ENCODE results near the gene TSFM.

DNA sequence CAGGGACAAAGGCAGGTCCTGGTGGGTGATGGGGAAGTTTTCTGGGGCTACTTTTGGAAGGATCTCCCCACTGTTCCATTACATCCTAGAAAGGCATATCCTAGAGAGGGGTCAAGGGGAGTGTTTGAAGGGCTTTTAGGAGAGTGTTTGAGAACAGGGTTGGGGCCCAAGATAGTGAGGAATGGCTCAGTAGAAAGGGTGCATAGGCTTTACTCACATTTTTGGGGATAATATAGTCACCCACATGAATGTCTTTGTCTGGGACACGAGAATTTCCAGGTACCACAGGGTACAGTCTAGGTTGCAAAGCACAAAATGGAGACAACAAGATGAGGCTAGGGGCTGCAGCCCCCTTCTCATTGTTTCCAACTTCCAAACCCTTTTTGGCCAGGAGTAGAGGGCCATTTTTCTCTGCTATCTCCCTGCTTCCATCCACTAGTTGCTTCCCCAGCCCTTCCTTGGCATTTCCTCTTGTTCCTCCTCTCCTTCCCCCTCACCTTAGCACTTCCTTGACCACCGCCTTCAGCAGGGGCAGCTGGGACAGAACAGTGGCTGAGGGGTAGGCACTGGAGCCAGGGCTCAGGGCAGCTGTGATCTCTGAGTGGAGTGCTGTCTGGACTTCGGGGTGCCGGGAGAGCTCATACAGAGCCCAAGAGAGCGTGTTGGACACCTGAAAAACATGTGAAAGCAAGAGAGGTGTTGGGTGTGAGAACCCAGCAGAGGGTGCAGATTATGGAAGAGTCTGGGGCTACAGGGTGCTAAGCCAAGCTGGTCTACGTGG is 18.5 kb upstream of the TSFM start:
- TF ChIP-seq CTCF (IDR thresholded peaks at IDR 0.05): no peak
- TF ChIP-seq POLR2A (IDR thresholded peaks at IDR 0.05): no peak
